Measurements from ENCODE around the gene SLC18A2. TPM values are rescaled to one million over a fixed set of nuclear protein-coding genes. Genes with fewer than 3 reads are reported as not detected.
"Not testable (repeated sequence)": the region's sequence is repeated elsewhere in the genome, so short reads cannot be mapped to it uniquely, and the experiment has no call there.

The SLC18A2 gene
- polyA plus RNA-seq, 4 donors, result 0.53 to 1.2 (median 0.91) TPM

DNA sequence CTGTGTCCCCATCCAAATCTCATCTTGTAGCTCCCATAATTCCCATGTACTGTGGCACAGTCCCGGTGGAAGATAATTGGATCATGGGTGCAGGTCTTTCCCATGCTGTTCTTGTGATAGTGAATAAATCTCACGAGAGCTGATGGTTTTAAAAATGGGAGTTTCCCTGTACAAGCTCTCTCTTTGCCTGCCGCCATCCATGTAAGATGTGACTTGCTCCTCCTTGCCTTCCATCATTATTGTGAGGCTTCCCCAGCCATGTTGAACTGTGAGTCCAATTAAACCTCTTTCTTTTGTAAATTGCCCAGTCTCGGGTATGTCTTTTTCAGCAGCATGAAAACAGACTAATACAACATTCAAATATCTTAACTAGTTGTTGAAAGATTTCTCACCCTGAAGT is 10.8 kb upstream of the SLC18A2 start:
- not testable (repeated sequence) for DNase-seq (ENCODE audit: low read depth in 4 of 4, low spot score in 3 of 4)

DNA sequence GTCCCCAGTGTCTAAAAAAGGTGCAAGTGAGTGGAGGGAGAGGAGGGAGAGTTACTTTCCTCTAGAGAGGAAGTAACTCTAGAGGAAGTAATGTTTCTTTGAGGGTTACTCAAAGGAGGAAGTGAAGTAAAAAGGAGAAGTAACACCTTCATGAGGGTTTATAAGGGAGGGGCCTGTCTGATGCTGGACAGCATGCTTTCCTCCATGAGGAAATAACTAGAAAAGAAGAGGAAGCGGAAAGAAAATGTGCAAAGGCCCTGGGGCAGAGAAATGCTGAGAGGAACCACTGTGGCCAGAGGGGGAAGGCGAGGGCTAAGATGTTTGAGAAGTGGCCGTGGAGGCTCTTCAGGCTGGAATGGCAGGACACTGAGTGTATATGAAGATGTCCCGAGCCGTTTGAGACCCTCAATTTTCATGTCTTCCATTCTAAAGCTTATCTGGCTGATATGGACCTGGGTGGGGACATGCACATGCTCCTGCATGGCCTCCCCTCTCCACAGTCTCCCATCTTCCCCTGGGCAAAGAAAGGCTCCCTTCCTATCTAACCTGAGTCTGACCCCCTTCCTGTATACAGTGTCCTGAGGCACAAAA is 3.4 kb upstream of the SLC18A2 start:
- DNase-seq (ENCODE audit: low read depth in 4 of 4, low spot score in 3 of 4), result no peak

DNA sequence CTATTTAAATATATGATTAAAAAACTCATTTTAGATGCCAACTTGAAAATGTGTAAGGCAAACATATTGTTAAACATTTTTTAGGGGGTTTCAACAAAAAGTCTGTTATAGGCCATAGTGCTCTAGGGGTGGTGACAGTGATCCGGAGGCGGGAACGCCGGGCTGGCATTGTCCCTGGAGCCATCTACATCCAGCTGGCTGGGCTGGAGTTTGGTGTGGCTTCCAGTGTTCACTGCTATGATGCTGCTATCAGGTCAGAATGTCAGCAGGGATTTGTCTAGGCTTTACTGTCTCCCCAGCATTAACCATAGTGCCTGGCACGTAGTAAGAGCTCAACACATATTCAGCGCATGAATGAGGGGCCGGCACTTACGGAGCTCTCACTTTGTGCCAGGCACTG is 1.9 kb upstream of the SLC18A2 start:
- DNase-seq (ENCODE audit: low read depth in 4 of 4, low spot score in 3 of 4), result no peak

- DNase-seq (ENCODE audit: low read depth in 4 of 4, low spot score in 3 of 4), result no peak
These were observed 943 bp upstream of the SLC18A2 start for GRCh38 chr10:117239721-117240620.

DNA sequence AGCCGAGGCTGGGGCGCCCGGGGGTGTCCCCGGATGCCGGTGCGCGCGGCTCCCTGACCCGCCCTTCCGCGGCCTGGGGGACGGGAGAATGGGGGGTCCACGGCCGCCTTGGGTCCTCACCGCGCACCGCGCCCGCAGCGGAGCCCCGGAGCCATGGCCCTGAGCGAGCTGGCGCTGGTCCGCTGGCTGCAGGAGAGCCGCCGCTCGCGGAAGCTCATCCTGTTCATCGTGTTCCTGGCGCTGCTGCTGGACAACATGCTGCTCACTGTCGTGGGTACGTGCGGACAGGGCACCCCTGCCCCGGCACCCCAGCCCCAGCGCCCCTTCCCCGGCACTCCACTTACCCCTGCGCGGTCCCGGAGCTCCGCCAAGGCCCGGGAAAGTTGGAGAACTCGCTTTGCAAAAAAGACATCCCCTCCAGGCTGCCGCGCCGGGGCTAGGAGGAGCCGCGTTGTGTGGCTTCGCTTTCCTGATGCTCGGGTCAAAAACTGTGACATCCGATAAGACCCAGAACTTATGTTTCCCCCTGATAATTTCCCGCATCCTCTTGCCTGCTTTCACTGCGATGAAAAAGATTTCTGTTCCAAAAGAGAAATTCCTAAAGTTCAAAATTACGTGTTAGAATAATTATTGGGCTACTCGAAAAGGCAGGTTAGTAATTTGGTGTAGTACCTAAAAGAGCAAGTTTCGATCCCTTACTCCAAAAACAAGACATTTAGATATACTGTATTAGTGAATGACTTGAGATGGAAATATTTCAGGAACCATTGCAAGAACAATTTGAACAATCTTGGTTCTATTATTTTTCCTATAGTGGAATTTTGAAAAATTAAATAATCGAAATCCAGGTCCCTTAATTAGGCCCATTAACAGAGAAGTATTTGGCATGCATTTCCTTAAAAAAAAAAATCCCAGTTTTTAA is 888 bp downstream of the SLC18A2 start:
- DNase-seq (ENCODE audit: low read depth in 4 of 4, low spot score in 3 of 4), result no peak

DNA sequence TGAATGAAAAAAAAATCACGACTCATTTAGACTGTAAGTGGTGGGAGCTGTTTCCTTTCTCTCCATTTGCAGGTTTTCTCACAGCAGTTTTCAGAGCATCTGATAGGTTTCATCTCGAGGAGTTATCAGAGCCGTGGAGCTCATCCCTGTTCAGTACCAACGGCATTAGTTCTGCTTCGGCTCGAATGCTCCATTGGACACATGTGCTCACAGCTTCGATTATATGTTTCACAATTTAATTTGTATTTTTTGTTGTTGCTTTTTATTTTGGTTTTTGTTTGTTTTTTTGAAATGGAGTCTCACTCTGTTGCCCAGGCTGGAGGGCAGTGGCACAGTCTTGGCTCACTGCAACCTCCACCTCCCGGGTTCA is 1.5 kb downstream of the SLC18A2 start:
- no peak for DNase-seq (ENCODE audit: low read depth in 4 of 4, low spot score in 3 of 4)

DNA sequence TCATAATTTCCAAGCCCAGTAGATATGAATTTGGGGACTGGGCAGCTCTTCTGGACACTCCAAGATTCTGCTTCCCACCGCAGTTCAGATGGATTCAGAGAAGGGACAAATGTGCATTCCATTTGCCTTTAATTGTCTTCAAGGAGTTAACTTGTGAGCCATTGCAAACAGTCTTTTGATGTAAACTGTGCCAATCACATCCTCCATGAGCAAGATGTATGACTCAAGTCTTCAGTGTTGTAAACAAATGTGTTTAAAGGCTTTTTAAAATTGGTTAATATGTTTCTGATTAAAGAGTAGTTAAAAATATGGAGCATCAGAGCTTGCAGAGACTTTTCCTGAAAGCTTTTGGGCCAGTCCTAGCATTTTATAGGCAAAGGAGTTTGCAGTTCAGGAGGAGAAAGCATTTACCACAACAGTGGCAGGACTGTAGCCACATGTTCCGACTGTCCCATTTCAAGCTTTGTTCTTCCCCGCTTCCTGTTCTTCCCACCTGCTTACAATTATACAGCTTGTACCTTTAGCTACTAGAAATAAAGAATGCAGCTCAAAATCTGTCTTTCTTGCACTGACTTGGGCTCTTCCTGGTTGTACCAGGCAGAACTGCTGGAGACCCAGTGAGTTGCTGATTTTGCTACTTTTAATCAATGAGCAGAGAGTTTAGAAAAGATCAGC is 6.2 kb downstream of the SLC18A2 start:
- DNase-seq (ENCODE audit: low read depth in 4 of 4, low spot score in 3 of 4), result no peak

DNA sequence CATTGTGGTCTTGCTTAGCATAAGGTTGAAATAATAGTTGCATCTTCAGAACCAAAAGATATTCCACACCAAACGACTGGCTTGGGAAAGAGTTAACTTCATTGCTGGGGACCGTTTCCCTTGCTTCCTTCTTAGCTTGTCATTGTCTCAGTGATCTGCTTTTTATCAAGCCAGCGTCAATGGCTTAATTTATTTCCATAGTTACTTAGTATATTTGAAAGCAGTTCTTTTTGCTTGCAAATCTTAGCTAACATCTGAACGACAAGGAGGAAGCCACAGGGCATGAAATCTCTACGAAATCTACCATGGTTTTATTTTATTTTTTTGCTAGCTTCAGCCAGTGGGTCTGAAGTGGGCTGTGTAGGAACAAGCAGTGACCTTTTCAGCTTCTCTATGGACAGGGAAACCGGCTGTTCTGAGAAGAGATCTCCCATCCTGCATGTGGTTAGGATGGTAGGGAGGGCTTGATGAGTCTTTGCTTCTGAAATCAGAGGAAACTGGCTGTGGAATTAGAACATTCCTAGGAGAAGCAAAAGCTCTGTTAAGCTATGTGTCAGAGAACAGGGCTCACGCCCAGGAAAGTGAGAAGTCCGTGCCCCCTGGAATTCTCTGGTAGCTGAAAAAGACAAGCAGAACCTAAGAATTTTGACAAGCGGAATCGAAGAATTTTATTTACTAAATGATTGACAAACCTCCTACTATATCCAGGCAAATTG is 8.0 kb downstream of the SLC18A2 start:
- no peak for DNase-seq (ENCODE audit: low read depth in 4 of 4, low spot score in 3 of 4)

DNA sequence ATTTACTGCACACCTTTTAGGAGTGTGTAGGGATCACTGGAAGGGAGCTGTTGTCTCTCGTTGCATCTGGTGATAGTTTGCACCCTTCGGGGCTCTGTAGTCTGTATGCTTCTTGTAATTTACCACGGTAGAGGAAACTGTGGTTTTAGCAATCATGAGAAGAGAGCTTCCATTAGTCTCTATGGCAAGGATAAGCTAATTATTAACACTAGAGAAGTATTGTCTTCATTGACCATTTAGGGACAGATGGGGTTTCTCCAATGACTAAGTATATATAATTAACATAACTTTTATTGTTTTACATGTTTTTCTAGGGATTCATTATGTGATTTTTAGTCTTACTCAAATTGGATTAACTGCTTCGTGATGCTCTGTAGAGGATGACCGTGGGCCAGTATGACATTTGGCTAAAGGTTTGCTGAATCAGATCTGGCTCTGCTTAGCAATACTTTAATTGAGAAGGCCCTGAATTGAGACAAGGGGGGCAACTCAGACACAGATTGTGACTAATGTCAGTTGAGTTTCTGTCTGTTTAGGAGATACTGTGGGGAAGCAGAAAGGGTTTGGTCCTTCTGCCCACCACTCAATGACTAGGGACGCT is 8.7 kb downstream of the SLC18A2 start:
- no peak for DNase-seq (ENCODE audit: low read depth in 4 of 4, low spot score in 3 of 4)

DNA sequence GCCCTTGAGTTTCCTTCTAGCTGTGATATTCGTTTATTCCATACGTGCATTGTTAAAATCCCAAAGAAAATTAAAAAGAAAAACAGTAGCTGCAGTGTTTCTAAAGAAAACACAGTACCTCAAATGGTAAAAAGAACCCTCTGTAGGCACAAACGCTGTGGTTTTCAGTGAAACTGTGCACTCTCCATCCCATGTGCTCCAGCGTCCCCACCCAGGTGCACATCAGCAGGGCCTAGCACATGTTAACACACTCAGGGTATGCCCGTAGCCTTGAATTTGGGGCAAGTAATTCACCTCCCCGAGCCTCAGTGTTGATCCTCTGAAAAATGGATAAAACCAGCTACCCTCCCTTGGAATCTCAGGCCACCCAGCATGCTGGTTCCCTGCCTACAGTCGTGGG is 9.5 kb downstream of the SLC18A2 start:
- DNase-seq (ENCODE audit: low read depth in 4 of 4, low spot score in 3 of 4), result no peak

GRCh38 chr10:117253908-117254307 is 13.0 kb downstream of the SLC18A2 start:
- no peak for DNase-seq (ENCODE audit: low read depth in 4 of 4, low spot score in 3 of 4)

DNA sequence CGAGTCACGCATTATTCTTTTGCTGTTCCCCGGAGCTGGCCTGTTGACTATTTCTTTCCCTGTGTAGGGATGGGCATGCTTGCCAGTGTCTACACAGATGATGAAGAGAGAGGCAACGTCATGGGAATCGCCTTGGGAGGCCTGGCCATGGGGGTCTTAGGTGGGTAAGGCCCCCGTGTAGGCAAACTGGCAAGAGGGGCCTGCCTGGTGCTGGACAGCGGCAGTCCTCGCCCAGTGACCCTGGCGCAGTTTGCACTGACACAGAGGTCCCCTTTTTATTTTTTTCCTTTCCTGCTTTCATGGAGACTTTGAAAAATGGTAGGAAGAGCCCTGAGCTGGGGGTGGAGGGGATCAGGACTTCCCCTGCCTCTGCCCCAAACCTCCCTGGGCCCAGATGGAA is 13.4 kb downstream of the SLC18A2 start:
- no peak for DNase-seq (ENCODE audit: low read depth in 4 of 4, low spot score in 3 of 4)

DNA sequence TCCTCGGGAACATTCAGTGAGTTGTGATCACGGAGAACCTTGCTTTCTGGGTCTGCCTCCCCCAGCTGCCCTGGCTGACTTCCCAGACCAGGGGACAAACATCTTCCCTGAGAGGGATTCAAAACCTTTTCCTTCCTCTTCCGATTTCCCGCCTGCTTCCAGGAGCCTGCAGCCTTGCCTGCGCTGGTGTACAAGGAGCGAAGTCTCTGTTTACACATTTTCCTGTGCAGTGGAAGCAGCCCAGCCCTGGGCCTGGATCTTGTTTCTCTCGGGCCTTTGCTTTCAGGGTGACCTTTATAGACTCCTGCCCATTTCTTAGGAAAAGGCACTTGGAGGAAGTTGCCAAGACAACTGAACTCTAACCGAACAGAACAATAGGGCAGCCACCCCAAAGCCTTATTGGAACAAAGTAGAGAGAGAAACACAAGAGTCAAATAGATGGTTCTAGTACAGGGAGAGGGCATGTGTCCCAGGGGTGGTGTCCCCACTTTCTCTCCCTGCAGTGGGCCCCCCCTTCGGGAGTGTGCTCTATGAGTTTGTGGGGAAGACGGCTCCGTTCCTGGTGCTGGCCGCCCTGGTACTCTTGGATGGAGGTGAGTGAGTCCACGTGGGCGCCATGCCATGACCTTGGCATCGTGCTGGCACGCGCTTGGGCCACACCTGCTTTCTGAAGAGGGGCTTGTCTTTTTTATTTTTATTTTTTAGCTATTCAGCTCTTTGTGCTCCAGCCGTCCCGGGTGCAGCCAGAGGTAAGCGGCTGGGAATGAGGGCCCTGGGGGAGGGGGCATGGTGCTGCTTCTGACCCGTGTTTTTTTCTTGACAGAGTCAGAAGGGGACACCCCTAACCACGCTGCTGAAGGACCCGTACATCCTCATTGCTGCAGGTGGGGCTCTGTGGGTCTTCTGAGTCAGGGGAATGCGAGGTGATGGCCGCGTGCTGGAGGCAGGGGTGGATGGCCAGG is 14.1 kb downstream of the SLC18A2 start:
- DNase-seq (ENCODE audit: low read depth in 4 of 4, low spot score in 3 of 4), result no peak

DNA sequence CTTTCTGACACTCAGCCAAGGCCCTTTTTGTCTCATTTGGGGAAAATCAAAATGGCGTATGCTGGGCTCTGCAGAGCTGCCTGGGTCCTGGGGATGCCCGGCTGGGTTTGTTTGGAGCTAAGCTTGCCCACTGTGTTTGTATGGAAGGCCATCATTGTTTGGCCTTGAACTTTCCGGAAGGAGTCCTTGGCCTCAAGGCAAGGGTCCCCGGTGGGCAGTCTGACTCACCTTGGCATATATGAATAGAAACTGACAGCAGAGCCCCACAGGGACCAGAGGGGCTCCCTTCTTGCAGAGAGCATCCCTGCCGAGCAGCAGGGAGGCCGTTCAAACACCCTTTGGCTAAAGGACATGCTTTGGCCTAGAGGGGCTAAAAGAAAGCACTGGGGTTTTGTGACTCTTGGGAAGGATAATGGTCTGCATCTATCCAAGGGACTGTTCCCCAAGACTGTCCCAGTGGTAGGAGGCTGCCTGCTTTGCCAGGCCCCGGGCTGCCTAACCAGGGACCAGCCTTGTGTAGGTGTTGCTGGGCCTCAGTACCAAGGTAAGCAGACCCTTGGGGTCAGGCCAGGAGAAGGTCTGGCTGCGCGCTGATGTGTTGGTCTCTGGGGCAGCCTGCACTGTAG is 15.0 kb downstream of the SLC18A2 start:
- no peak for DNase-seq (ENCODE audit: low read depth in 4 of 4, low spot score in 3 of 4)

DNA sequence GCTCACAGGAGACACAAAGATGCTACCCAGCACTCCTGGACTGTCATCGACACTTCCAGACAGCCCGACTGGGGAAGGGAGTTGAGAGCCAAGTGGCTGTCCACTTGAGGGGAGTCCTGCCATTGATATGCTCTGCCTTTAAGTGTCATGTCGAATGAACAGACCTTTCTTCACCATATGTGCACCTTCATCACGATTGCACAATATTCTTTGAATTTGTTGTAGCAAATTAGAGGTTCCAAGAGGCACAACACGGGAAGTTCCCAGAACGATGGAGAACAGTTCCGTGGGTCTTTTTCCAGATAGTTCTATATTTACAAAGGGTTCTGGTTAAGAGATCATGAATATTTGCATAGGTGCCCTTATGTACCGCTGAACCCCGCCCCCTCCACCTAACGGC is 16.0 kb downstream of the SLC18A2 start:
- DNase-seq (ENCODE audit: low read depth in 4 of 4, low spot score in 3 of 4), result no peak

DNA sequence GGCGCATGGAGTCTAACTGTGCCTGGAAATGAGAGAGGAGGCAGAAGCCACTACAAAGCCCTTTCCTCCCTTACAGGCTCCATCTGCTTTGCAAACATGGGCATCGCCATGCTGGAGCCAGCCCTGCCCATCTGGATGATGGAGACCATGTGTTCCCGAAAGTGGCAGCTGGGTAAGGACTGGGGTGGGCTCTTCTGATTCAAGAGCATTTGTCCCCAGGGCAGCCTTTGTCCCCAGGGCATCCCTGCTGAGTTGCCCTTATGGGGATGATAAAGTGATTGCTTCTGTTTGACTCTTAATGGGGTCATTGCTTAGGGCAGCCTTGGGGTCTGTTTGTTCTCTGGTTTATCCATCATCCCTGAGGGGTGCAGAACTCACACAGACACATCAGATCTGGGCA is 16.8 kb downstream of the SLC18A2 start:
- no peak for DNase-seq (ENCODE audit: low read depth in 4 of 4, low spot score in 3 of 4)

DNA sequence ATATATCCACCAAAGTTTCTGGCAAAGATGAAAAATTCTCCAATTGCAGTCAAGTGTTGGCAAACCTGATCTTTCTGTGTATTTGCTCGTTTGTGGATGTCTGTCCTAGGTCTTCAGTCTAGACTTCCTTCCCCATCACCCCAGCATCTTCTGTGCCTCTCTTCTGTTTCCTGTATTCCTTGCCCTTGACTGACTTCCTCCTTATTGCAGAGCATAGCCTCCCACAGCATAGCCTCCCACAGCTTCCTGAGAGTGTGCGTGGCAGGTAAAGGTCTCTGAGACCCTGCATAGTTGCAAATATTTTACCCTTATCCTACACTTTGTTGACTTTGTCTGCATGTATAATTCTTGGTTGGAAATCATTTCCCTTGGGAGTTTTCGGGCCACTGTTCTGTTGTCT is 18.4 kb downstream of the SLC18A2 start:
- no peak for DNase-seq (ENCODE audit: low read depth in 4 of 4, low spot score in 3 of 4)

DNA sequence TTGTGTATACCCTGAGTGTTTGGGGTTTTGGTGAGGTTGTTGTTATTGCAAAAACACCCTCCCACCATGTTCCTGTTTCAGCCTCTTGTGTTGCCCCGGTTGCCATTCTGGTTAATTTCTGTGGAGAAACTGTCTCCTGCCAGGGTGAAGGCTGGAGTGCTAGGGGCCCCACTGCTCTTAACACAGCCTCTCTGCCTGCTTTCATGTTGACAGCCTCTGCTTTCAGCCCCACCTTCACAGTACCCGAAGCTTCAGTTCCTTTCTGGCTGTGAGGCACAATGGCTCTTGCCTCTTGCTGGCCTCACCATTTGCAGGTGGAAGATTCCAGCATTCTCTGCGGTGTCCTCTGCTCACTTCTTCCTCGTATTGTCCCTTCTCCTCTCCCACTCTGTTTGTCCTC is 19.2 kb downstream of the SLC18A2 start:
- DNase-seq (ENCODE audit: low read depth in 4 of 4, low spot score in 3 of 4), result no peak

Measured in left renal pelvis (tissue), 4 donors.